MCF 10A (cell line): ENCODE measurements around the gene MCC. TPM values are rescaled to one million over a fixed set of nuclear protein-coding genes. Genes with fewer than 3 reads are reported as not detected.

Experiments used
- BruUV-seq: library from RNA; stranded (reverse); fragments of 400-500 nt; replicated peaks from 2 replicates; lab custom pipeline; 2021; lab: Mats Ljungman, UMichigan
- CTCF ChIA-PET: fragments of 300-600 bp; sonication (Branson Sonifier 250); formaldehyde crosslinking; extraction: SDS; loops from one replicate; lab custom pipeline; 2021; ENCODE audit warnings: antibody characterized with exemption, inconsistent platforms; lab: Yijun Ruan, JAX
- POLR2A ChIA-PET: fragments of 300-600, 350-650 bp; sonication (Branson Sonifier 250); formaldehyde crosslinking; extraction: SDS; loops from one replicate; lab custom pipeline; 2020; ENCODE audit warnings: antibody characterized with exemption, inconsistent platforms; lab: Yijun Ruan, JAX
- DNase-seq: peaks from one replicate; pipeline ENCODE4 v3.0.0-alpha.2; 2018; ENCODE audit not compliant: unreplicated experiment
- H3K27ac Mint-ChIP-seq: one replicate; pipeline ENCODE4 v1.8.0; 2022; ENCODE audit warnings: mild to moderate bottlenecking, low read depth, mixed read lengths; ENCODE audit not compliant: unreplicated experiment
- H3K27me3 Mint-ChIP-seq: one replicate; pipeline ENCODE4 v1.8.0; 2022; ENCODE audit warnings: mixed read lengths; ENCODE audit not compliant: insufficient read depth, unreplicated experiment
- H3K36me3 Mint-ChIP-seq: one replicate; pipeline ENCODE4 v1.8.0; 2022; ENCODE audit warnings: mild to moderate bottlenecking, moderate library complexity, mixed read lengths; ENCODE audit not compliant: insufficient read depth, unreplicated experiment
- H3K4me1 Mint-ChIP-seq: one replicate; pipeline ENCODE4 v1.8.0; 2022; ENCODE audit warnings: mixed read lengths; ENCODE audit not compliant: insufficient read depth, unreplicated experiment
- H3K4me3 Mint-ChIP-seq: one replicate; pipeline ENCODE4 v1.8.0; 2022; ENCODE audit warnings: mild to moderate bottlenecking, moderate library complexity, mixed read lengths; ENCODE audit not compliant: unreplicated experiment
- H3K9me3 Mint-ChIP-seq: one replicate; pipeline ENCODE4 v1.8.0; 2022; ENCODE audit warnings: mixed read lengths; ENCODE audit not compliant: unreplicated experiment
- intact Hi-C: fragments of 100-400 bp; cut with micrococcal nuclease; formaldehyde crosslinking; loops from 2 replicates; pipeline ENCODE4 v1.14.1; 2022
- total RNA-seq: library from RNA; stranded (reverse); gene quantifications from 2 replicates; pipeline ENCODE4 v1.2.3, GENCODE V29; 2022
- TF ChIP-seq, protein P1 (sequence below): fragments of 200-600 bp; IDR thresholded peaks from one replicate; pipeline ENCODE4 v1.8.0; 2022; ENCODE audit warnings: antibody characterized with exemption, mild to moderate bottlenecking; ENCODE audit not compliant: unreplicated experiment

Gene MCC
- total RNA-seq, 1 experiment from 2014 or later = 25.3 TPM

DNA sequence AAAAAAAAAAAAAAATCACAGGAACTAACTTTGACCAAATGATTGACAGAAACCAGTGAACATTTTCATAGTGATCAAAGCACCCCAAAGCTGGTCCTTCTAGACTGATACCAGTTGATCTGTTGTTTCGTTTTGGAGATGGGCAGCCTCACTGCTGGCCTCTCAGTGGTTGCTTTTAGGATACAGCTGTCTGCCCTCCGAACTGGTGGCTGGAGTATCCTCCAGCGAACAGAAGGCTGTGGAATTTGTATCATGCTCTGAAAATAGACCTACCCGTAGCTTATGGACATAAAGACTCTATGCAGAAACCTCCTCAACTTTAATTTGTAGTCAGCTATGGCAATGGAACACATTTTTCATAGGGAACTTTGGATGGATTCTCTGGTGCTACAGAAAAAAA, 462.7 kb downstream of the MCC start:
- Mint-ChIP-seq H3K27me3 (no peaks in the 10 kb centered on the region), H3K9me3 (no peaks in the 10 kb centered on the region), H3K27ac (no peak overlapping the region), H3K4me3 (no peak overlapping the region), H3K36me3 (peaks cover 71% of the 10 kb centered on the region), H3K4me1 (peaks cover 9% of the 10 kb centered on the region)
- ChIA-PET CTCF (interaction anchor here (0.6 to 2.0 kb wide), 3 partner anchors 29 to 354 kb away, joined by 3 to 6 read pairs (median 3); no protein-coding TSS in a partner anchor), POLR2A (interaction anchor here (1.0 kb wide), 1 partner anchor 19 kb away, joined by 3 read pairs; no protein-coding TSS in a partner anchor)
- no peak for DNase-seq
- intact Hi-C loops = no loop called here
- BruUV-seq = no TSS peak
- TF ChIP-seq, protein P1, sequence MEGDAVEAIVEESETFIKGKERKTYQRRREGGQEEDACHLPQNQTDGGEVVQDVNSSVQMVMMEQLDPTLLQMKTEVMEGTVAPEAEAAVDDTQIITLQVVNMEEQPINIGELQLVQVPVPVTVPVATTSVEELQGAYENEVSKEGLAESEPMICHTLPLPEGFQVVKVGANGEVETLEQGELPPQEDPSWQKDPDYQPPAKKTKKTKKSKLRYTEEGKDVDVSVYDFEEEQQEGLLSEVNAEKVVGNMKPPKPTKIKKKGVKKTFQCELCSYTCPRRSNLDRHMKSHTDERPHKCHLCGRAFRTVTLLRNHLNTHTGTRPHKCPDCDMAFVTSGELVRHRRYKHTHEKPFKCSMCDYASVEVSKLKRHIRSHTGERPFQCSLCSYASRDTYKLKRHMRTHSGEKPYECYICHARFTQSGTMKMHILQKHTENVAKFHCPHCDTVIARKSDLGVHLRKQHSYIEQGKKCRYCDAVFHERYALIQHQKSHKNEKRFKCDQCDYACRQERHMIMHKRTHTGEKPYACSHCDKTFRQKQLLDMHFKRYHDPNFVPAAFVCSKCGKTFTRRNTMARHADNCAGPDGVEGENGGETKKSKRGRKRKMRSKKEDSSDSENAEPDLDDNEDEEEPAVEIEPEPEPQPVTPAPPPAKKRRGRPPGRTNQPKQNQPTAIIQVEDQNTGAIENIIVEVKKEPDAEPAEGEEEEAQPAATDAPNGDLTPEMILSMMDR = no peak

DNA sequence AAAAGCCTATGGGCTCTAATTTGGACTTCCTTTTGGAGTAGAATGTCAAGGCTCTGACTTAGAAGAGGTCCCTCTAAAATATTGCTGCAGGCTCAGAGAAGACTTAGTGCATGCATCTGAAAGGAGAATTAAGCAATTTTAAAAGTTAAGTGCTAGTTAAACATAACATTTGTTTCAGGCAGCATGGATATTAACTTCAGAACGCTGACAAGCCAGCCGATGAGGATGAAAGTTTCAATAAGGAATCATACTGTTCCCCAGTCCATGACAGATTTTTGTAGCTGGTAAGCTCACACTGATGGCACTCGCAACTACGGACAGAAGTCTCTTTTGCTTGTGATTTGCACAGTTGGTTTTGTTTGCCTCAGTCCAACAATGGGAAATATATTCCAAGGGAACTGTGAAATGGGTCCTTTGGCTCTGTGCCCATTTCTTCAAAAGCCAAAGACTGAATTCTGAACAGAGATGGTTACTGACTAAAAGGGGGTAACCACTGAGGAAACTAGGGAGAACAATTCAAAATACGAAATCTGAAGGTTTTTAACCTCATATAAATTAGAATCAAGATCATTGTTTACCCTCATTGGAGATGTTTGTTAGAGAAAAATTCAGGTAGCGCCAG, 464.1 kb downstream of the MCC start:
- H3K4me1 Mint-ChIP-seq = peaks cover 6% of the 10 kb centered on the region
- H3K4me3 Mint-ChIP-seq = no peak overlapping the region
- no peaks in the 10 kb centered on the region for H3K9me3 Mint-ChIP-seq
- DNase-seq = no peak
- no TSS peak for BruUV-seq
- POLR2A ChIA-PET = interaction anchor here (0.6 kb wide), 2 partner anchors 16 to 128 kb away, joined by 3 read pairs; no protein-coding TSS in a partner anchor
- peaks cover 67% of the 10 kb centered on the region for H3K36me3 Mint-ChIP-seq
- H3K27me3 Mint-ChIP-seq = no peaks in the 10 kb centered on the region
- no peak overlapping the region for H3K27ac Mint-ChIP-seq
- TF ChIP-seq, protein P1 = no peak
- intact Hi-C loops = no loop called here
- CTCF ChIA-PET = interaction anchor here (0.6 to 2.0 kb wide), 6 partner anchors 15 to 1144 kb away, joined by 3 to 7 read pairs (median 4); no protein-coding TSS in a partner anchor

DNA sequence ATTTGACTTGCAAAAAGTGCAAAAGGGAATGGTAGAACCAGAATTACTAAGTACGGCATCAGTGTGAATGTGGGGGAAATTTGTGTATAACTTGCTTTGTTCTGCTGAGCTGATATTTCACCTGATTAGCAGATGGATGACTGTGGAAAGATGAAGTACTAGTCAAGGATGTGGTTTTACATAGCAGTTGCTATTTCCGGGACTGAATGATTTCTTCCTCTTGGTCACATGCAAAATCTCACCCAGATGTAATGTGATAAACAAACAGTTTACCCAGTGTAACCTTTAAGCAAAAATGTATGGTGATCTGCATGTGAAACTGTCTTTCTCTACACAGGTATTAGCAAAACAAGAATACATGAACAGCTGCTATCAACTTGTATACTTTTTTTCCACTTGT, 465.6 kb downstream of the MCC start:
- TF ChIP-seq, protein P1 = no peak
- H3K27me3 Mint-ChIP-seq = no peaks in the 10 kb centered on the region
- POLR2A ChIA-PET = interaction anchor here (0.9 kb wide), 1 partner anchor 9 kb away, joined by 3 read pairs; no protein-coding TSS in a partner anchor
- DNase-seq = no peak
- H3K4me1 Mint-ChIP-seq = peaks cover 10% of the 10 kb centered on the region
- H3K36me3 Mint-ChIP-seq = peaks cover 68% of the 10 kb centered on the region
- no peak overlapping the region for H3K27ac Mint-ChIP-seq
- H3K9me3 Mint-ChIP-seq = no peaks in the 10 kb centered on the region
- no TSS peak for BruUV-seq
- intact Hi-C loops = no loop called here
- no peak overlapping the region for H3K4me3 Mint-ChIP-seq
- CTCF ChIA-PET = interaction anchor here (0.7 to 1.5 kb wide), 5 partner anchors 26 to 584 kb away, joined by 3 to 7 read pairs (median 3); no protein-coding TSS in a partner anchor

DNA sequence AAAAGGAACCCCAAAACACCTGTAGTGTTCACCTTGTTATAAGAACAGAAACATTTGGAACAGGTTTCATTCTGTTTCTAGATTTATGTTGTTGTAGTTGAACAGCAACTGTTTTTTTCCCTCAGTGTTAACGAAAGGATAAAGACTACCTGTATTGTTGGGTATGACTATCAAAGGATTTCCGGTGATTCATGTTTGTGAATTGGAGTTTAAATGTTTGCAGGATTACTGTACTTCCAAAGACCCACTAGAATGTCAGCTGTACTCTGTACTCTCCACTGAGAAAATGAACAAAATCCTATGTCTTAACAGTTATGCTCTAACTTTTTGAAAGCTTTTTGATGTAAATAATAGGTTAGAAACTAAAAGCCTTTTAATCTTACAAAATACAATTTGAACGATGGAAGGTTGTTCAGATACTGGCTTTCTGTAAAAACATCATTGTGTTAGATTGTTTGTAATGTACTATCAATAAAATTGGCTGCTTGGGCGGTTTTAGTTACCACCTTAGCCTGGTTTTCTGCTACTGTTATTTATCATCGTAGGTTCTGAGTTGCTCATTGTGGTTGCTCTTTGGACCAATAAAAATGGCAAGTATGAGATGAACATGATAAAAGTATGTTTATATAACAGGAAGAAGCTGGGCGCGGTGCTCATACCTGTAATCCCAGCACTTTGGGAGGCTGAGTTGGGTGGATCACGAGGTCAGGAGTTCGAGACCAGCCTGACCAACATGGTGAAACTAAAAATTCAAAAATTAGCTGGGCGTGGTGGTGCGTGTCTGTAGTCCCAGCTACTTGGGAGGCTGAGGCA, 467.6 kb downstream of the MCC start:
- TF ChIP-seq, protein P1 = no peak
- Mint-ChIP-seq H3K9me3 (no peaks in the 10 kb centered on the region), H3K4me1 (peaks cover 10% of the 10 kb centered on the region), H3K36me3 (peaks cover 61% of the 10 kb centered on the region), H3K4me3 (peak overlapping the region; percentile 14), H3K27ac (peak overlapping the region; percentile 75), H3K27me3 (no peaks in the 10 kb centered on the region)
- BruUV-seq = TSS peak; percentile 16
- ChIA-PET CTCF (interaction anchor here (0.5 to 1.4 kb wide), 5 partner anchors 14 to 716 kb away, joined by 3 to 10 read pairs (median 3); no protein-coding TSS in a partner anchor), POLR2A (interaction anchor here (0.7 to 1.0 kb wide), 3 partner anchors 9 to 15 kb away, joined by 3 to 5 read pairs (median 4); no protein-coding TSS in a partner anchor)
- intact Hi-C loops = no loop called here
- DNase-seq = peak; percentile 64
